Activated CD4-positive, alpha-beta memory T cell treated with anti-CD3 and anti-CD28 coated beads for 36 hours (primary cell): ENCODE results near the gene UPK1A. TPM values are rescaled to one million over a fixed set of nuclear protein-coding genes. Genes with fewer than 3 reads are reported as not detected.
A peak's percentile ranks its signal among the peaks of the same experiment; 100 is the strongest.
"Not testable (repeated sequence)": the region's sequence is repeated elsewhere in the genome, so short reads cannot be mapped to it uniquely, and the experiment has no call there.

Experiments used
- CTCF ChIA-PET: fragments of 350-600 bp; sonication (Branson Sonifier 250); formaldehyde crosslinking; loops from one replicate; lab custom pipeline; 2021; ENCODE audit warnings: antibody characterized with exemption, inconsistent platforms; lab: Charles Lee
- POLR2A ChIA-PET: fragments of 350-600 bp; sonication (Branson Sonifier 250); formaldehyde crosslinking; loops from one replicate; lab custom pipeline; 2021; ENCODE audit warnings: antibody characterized with exemption; lab: Charles Lee
- DNase-seq: peaks from one replicate; pipeline ENCODE4 v3.0.0-alpha.2; 2020
- H3K27ac Mint-ChIP-seq: one replicate; pipeline ENCODE4 v1.8.0; 2021; ENCODE audit warnings: mixed read lengths
- H3K27me3 Mint-ChIP-seq: one replicate; pipeline ENCODE4 v1.8.0; 2021; ENCODE audit warnings: mixed read lengths
- H3K36me3 Mint-ChIP-seq: one replicate; pipeline ENCODE4 v1.8.0; 2021; ENCODE audit warnings: mixed read lengths
- H3K4me1 Mint-ChIP-seq: one replicate; pipeline ENCODE4 v1.8.0; 2021; ENCODE audit warnings: low read depth, mixed read lengths
- H3K4me3 Mint-ChIP-seq: one replicate; pipeline ENCODE4 v1.8.0; 2021; ENCODE audit warnings: mild to moderate bottlenecking, mixed read lengths
- H3K9me3 Mint-ChIP-seq: one replicate; pipeline ENCODE4 v1.8.0; 2021; ENCODE audit warnings: mixed read lengths
- intact Hi-C: fragments of 100-400 bp; cut with micrococcal nuclease; formaldehyde crosslinking; loops from one replicate; pipeline ENCODE4 v1.15.1; 2023
- total RNA-seq, 2 experiments: library from RNA; stranded (reverse); gene quantifications; one replicate each; pipeline ENCODE4 v1.2.3, GENCODE V29; 2021

UPK1A gene
- total RNA-seq, 2 experiments from 2014 or later: 0.90 to 1.0 TPM

DNA sequence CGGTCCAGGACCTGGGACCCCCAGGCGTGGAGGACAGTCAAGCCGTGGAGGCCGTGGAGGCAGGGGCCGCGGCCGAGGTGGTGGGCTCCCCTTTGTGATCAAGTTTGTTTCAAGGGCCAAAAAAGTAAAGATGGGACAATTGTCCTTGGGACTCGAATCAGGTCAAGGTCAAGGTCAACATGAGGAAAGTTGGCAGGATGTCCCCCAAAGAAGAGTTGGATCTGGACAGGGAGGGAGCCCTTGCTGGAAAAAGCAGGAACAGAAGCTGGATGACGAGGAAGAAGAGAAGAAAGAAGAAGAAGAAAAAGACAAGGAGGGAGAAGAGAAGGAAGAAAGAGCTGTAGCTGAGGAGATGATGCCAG is 53.8 kb downstream of the UPK1A start:
- no peak for DNase-seq
- Mint-ChIP-seq H3K9me3 (no peaks in the 10 kb centered on the region), H3K4me1 (peaks cover 22% of the 10 kb centered on the region), H3K27ac (peak overlapping the region; percentile 11), H3K27me3 (peaks cover 1% of the 10 kb centered on the region), H3K4me3 (no peak overlapping the region), H3K36me3 (peaks cover 64% of the 10 kb centered on the region)
- intact Hi-C loops: no loop called here
- CTCF ChIA-PET: interaction anchor here (0.8 kb wide), 1 partner anchor 26 kb away, joined by 4 read pairs; no protein-coding TSS in a partner anchor
- POLR2A ChIA-PET: interaction anchor here (1.0 to 3.8 kb wide), 2 partner anchors 20 to 22 kb away, joined by 3 to 34 read pairs; partner anchors contain the start of gene IGFLR1

DNA sequence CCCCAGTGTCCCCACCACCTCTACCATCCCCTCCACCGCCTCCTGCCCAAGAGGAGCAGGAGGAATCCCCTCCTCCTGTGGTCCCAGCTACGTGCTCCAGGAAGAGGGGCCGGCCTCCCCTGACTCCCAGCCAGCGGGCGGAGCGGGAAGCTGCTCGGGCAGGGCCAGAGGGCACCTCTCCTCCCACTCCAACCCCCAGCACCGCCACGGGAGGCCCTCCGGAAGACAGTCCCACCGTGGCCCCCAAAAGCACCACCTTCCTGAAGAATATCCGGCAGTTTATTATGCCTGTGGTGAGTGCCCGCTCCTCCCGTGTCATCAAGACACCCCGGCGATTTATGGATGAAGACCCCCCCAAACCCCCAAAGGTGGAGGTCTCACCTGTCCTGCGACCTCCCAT is 54.3 kb downstream of the UPK1A start:
- intact Hi-C loops: no loop called here
- H3K27ac Mint-ChIP-seq: no peak overlapping the region
- no peak overlapping the region for H3K4me3 Mint-ChIP-seq
- ChIA-PET POLR2A (interaction anchor here (1.0 to 3.8 kb wide), 2 partner anchors 19 to 22 kb away, joined by 3 to 34 read pairs; partner anchors contain the start of gene IGFLR1), CTCF (interaction anchor here (0.8 kb wide), 1 partner anchor 26 kb away, joined by 4 read pairs; no protein-coding TSS in a partner anchor)
- no peaks in the 10 kb centered on the region for H3K9me3 Mint-ChIP-seq
- no peak for DNase-seq
- H3K36me3 Mint-ChIP-seq: peaks cover 64% of the 10 kb centered on the region
- peaks cover 22% of the 10 kb centered on the region for H3K4me1 Mint-ChIP-seq
- H3K27me3 Mint-ChIP-seq: peaks cover 1% of the 10 kb centered on the region

DNA sequence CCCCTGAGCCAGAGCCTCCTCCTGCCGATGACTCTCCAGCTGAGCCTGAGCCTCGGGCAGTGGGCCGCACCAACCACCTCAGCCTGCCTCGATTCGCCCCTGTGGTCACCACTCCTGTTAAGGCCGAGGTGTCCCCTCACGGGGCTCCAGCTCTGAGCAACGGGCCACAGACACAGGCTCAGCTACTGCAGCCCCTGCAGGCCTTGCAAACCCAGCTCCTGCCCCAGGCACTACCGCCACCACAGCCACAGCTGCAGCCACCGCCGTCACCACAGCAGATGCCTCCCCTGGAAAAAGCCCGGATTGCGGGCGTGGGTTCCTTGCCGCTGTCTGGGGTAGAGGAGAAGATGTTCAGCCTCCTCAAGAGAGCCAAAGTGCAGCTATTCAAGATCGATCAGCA is 55.1 kb downstream of the UPK1A start:
- no peak overlapping the region for H3K4me3 Mint-ChIP-seq
- CTCF ChIA-PET: interaction anchor here (0.8 kb wide), 1 partner anchor 190 kb away, joined by 5 read pairs; no protein-coding TSS in a partner anchor
- POLR2A ChIA-PET: interaction anchor here (3.8 kb wide), 1 partner anchor 18 kb away, joined by 34 read pairs; no protein-coding TSS in a partner anchor
- intact Hi-C loops: no loop called here
- H3K27ac Mint-ChIP-seq: no peak overlapping the region
- peaks cover 64% of the 10 kb centered on the region for H3K36me3 Mint-ChIP-seq
- H3K4me1 Mint-ChIP-seq: peaks cover 22% of the 10 kb centered on the region
- peaks cover 1% of the 10 kb centered on the region for H3K27me3 Mint-ChIP-seq
- no peaks in the 10 kb centered on the region for H3K9me3 Mint-ChIP-seq
- no peak for DNase-seq

DNA sequence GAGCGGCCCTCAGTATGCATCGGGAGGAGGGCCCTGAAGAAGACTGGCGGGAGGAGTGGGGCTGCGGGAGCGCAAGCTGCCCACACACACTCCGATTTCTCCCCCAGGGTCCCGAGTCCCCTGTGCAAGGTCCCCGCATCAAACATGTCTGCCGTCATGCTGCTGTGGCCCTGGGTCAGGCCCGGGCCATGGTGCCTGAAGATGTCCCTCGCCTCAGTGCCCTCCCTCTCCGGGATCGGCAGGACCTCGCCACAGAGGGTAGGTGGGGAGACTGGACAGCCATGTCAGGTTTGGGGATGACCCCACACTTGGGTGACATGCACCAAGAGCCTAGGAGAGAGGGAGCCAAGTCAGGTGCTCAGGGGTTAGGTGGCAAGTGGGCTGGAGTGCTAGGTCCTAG is 56.1 kb downstream of the UPK1A start:
- Mint-ChIP-seq H3K4me3 (no peak overlapping the region), H3K9me3 (no peaks in the 10 kb centered on the region), H3K27me3 (peaks cover 1% of the 10 kb centered on the region), H3K36me3 (peaks cover 64% of the 10 kb centered on the region), H3K27ac (no peak overlapping the region), H3K4me1 (peaks cover 22% of the 10 kb centered on the region)
- ChIA-PET POLR2A (interaction anchor here (1.5 kb wide), 1 partner anchor 21 kb away, joined by 4 read pairs; no protein-coding TSS in a partner anchor), CTCF (no interaction called here)
- DNase-seq: no peak
- intact Hi-C loops: no loop called here

DNA sequence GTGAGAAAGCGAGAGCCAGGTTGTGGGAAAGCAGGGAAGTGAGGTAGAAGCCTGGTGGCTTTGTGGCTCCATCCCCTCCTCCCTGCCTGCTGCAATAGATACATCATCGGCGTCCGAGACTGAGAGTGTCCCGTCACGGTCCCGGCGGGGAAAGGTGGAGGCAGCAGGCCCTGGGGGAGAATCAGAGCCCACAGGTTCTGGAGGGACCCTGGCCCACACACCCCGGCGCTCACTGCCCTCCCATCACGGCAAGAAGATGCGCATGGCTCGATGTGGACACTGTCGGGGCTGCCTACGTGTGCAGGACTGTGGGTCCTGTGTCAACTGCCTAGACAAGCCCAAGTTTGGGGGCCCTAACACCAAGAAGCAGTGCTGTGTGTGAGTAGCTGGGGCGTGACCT is 56.6 kb downstream of the UPK1A start:
- ChIA-PET CTCF (no interaction called here), POLR2A (interaction anchor here (1.5 to 2.1 kb wide), 2 partner anchors 18 to 20 kb away, joined by 4 to 8 read pairs; no protein-coding TSS in a partner anchor)
- Mint-ChIP-seq H3K27ac (no peak overlapping the region), H3K9me3 (no peaks in the 10 kb centered on the region), H3K27me3 (peaks cover 1% of the 10 kb centered on the region), H3K36me3 (peaks cover 64% of the 10 kb centered on the region), H3K4me3 (no peak overlapping the region), H3K4me1 (peaks cover 22% of the 10 kb centered on the region)
- intact Hi-C loops: no loop called here
- no peak for DNase-seq

DNA sequence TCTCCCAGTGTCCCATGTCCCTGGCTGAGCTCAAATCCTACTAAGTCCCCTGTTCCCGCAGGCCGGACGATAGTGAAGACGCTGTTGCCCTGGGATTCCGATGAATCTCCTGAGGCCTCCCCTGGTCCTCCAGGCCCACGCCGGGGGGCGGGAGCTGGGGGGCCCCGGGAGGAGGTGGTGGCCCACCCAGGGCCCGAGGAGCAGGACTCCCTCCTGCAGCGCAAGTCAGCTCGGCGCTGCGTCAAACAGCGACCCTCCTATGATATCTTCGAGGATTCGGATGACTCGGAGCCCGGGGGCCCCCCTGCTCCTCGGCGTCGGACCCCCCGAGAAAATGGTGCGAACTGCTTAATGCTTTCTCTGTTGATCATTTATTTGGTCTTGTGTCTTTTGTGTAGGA is 57.4 kb downstream of the UPK1A start:
- ChIA-PET CTCF (no interaction called here), POLR2A (interaction anchor here (1.5 to 2.1 kb wide), 2 partner anchors 17 to 20 kb away, joined by 4 to 8 read pairs; no protein-coding TSS in a partner anchor)
- DNase-seq: no peak
- intact Hi-C loops: no loop called here
- Mint-ChIP-seq H3K27me3 (peaks cover under 1% of the 10 kb centered on the region), H3K36me3 (peaks cover 68% of the 10 kb centered on the region), H3K27ac (no peak overlapping the region), H3K4me1 (peaks cover 18% of the 10 kb centered on the region), H3K9me3 (no peaks in the 10 kb centered on the region), H3K4me3 (no peak overlapping the region)

DNA sequence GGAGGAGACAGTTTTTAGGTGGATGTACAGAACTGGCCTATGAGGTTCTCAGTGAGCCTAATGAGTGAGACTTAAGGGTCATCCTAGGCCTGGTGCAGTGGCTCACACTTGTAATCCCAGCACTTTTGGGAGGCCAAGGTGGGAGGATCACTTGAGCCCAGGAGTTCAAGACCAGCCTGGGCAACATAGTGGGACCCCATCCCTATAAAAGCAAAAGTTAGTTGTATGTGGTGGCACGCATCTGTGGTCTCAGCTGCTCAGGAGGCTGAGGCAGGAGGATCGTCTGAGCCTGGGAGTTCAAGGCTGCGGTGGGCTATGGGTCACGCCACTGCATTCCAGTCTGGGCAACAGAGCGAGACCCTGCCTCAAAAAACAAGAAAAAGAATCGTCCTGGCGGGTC is 57.8 kb downstream of the UPK1A start:
- Mint-ChIP-seq H3K36me3 (peaks cover 70% of the 10 kb centered on the region), H3K4me1 (peaks cover 14% of the 10 kb centered on the region)
- H3K4me3 Mint-ChIP-seq, H3K27ac Mint-ChIP-seq, H3K27me3 Mint-ChIP-seq, intact Hi-C loops, CTCF ChIA-PET, H3K9me3 Mint-ChIP-seq, DNase-seq: not testable (repeated sequence)
- POLR2A ChIA-PET: interaction anchor here (2.1 kb wide), 1 partner anchor 17 kb away, joined by 8 read pairs; no protein-coding TSS in a partner anchor

DNA sequence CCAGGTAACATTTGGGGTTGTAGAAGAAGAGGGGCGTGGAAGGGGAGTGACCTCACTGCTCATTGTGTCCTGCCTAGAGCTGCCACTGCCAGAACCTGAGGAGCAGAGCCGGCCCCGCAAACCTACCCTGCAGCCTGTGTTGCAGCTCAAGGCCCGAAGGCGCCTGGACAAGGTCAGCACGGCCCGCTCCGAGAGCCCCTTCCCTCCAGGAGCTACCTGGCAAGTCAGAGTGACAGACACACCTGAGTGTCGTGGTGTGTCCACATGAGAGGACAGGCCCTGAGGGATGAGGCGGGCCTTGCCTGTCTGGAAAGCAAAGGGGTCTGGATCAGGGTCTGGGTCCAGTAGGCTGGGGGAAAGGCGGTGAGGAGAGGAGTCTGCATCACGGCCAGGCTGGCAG is 58.2 kb downstream of the UPK1A start:
- H3K27me3 Mint-ChIP-seq: no peaks in the 10 kb centered on the region
- H3K4me1 Mint-ChIP-seq: peaks cover 9% of the 10 kb centered on the region
- no peak overlapping the region for H3K27ac Mint-ChIP-seq
- ChIA-PET CTCF (no interaction called here), POLR2A (interaction anchor here (1.5 to 2.1 kb wide), 2 partner anchors 16 to 18 kb away, joined by 3 to 8 read pairs; partner anchors contain the start of gene IGFLR1)
- H3K4me3 Mint-ChIP-seq: no peak overlapping the region
- intact Hi-C loops: no loop called here
- H3K36me3 Mint-ChIP-seq: peaks cover 71% of the 10 kb centered on the region
- no peaks in the 10 kb centered on the region for H3K9me3 Mint-ChIP-seq
- DNase-seq: no peak

DNA sequence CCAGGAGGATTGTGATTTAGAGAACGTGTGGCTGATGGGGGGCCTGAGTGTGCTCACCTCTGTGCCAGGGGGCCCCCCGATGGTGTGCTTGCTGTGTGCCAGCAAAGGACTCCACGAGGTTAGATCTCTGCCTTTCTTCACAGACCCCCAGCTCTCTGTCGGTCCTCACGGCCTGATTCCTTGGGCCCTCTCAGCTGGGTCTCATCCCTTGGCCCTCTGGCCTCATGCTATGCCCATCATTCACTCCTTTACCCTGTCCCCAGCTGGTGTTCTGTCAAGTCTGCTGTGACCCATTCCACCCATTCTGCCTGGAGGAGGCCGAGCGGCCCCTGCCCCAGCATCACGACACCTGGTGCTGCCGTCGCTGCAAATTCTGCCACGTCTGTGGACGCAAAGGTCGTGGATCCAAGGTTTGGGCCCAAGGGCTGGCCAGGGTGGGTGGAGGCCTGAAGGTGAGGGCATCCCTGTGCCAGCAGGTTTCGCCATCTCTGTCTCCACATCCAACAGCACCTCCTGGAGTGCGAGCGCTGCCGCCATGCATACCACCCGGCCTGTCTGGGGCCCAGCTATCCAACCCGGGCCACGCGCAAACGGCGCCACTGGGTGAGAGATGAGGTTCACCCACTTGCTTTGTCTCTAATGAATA is 59.0 kb downstream of the UPK1A start:
- Mint-ChIP-seq H3K36me3 (peaks cover 75% of the 10 kb centered on the region), H3K27ac (no peak overlapping the region), H3K9me3 (no peaks in the 10 kb centered on the region), H3K27me3 (no peaks in the 10 kb centered on the region), H3K4me3 (no peak overlapping the region), H3K4me1 (peaks cover 4% of the 10 kb centered on the region)
- CTCF ChIA-PET: no interaction called here
- DNase-seq: no peak
- intact Hi-C loops: no loop called here
- POLR2A ChIA-PET: interaction anchor here (1.1 to 2.1 kb wide), 3 partner anchors 12 to 17 kb away, joined by 3 to 8 read pairs (median 3); partner anchors contain the start of gene IGFLR1

DNA sequence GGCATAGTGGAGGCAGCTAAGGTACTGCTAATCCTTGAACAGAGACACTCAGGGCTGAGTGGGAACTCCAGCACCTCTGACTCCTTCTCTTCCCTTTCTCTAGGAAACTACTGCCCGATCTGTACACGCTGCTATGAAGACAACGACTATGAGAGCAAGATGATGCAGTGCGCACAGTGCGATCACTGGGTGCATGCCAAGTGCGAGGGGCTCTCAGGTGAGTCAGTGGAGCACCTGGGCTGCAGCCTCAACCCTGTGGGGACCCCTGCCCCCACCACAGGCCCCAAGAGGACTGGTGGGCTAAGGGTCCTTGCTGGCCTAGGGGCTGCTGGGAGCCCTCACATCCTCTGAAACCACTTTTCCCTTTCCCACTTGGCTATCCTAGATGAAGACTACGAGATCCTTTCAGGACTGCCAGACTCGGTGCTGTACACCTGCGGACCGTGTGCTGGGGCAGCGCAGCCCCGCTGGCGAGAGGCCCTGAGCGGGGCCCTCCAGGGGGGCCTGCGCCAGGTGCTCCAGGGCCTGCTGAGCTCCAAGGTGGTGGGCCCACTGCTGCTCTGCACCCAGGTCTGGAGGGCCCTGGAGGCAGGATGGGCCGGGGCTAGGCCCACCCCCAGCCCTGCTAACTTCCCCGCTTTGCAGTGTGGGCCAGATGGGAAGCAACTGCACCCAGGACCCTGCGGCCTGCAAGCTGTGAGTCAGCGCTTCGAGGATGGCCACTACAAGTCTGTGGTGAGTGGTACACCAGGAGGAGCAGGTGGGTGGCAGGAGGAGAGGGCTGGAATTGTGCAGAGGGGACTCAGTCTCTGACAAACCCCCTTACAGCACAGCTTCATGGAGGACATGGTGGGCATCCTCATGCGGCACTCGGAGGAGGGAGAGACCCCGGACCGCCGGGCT is 61.0 kb downstream of the UPK1A start:
- H3K27ac Mint-ChIP-seq: no peak overlapping the region
- no peak for DNase-seq
- H3K27me3 Mint-ChIP-seq: no peaks in the 10 kb centered on the region
- H3K36me3 Mint-ChIP-seq: peaks cover 78% of the 10 kb centered on the region
- ChIA-PET CTCF (interaction anchor here (0.6 to 1.8 kb wide), 2 partner anchors 33 to 121 kb away, joined by 3 to 4 read pairs; no protein-coding TSS in a partner anchor), POLR2A (interaction anchor here (0.8 to 3.0 kb wide), 2 partner anchors 9 to 16 kb away, joined by 4 to 8 read pairs; no protein-coding TSS in a partner anchor)
- H3K4me1 Mint-ChIP-seq: no peaks in the 10 kb centered on the region
- no peak overlapping the region for H3K4me3 Mint-ChIP-seq
- intact Hi-C loops: no loop called here
- no peaks in the 10 kb centered on the region for H3K9me3 Mint-ChIP-seq
